ENCODE data around the gene CATSPERB.
"Not testable (repeated sequence)": the region's sequence is repeated elsewhere in the genome, so short reads cannot be mapped to it uniquely, and the experiment has no call there.

The CATSPERB gene

GRCh38 chr14:91669867-91670266 is 62.0 kb downstream of the CATSPERB start:
- DNase-seq (ENCODE audit: low spot score): no peak

- not testable (repeated sequence) for DNase-seq (ENCODE audit: low spot score)
These were observed 64.8 kb downstream of the CATSPERB start for GRCh38 chr14:91667101-91667500.

- DNase-seq (ENCODE audit: low spot score): no peak
These were observed 71.1 kb downstream of the CATSPERB start for GRCh38 chr14:91660790-91661189.

- DNase-seq (ENCODE audit: low spot score): no peak
These were observed 77.0 kb downstream of the CATSPERB start for GRCh38 chr14:91654836-91655235.

- no peak for DNase-seq (ENCODE audit: low spot score)
These were observed 78.4 kb downstream of the CATSPERB start for GRCh38 chr14:91653451-91653850.

- DNase-seq (ENCODE audit: low spot score): peak; percentile 63
These were observed 82.0 kb downstream of the CATSPERB start for GRCh38 chr14:91649930-91650329.

GRCh38 chr14:91647856-91648255 is 84.0 kb downstream of the CATSPERB start:
- no peak for DNase-seq (ENCODE audit: low spot score)

- DNase-seq (ENCODE audit: low spot score): no peak
These were observed 95.3 kb downstream of the CATSPERB start for GRCh38 chr14:91636604-91637003.

GRCh38 chr14:91624757-91625156 is 107.1 kb downstream of the CATSPERB start:
- DNase-seq (ENCODE audit: low spot score): no peak

- no peak for DNase-seq (ENCODE audit: low spot score)
These were observed 117.7 kb downstream of the CATSPERB start for GRCh38 chr14:91614187-91614586.

GRCh38 chr14:91613459-91614112 is 118.3 kb downstream of the CATSPERB start:
- no peak for DNase-seq (ENCODE audit: low spot score)

GRCh38 chr14:91611528-91611927 is 120.4 kb downstream of the CATSPERB start:
- no peak for DNase-seq (ENCODE audit: low spot score)

GRCh38 chr14:91609161-91609560 is 122.7 kb downstream of the CATSPERB start:
- no peak for DNase-seq (ENCODE audit: low spot score)

GRCh38 chr14:91607322-91608047 is 124.4 kb downstream of the CATSPERB start:
- no peak for DNase-seq (ENCODE audit: low spot score)

- no peak for DNase-seq (ENCODE audit: low spot score)
These were observed 125.0 kb downstream of the CATSPERB start for GRCh38 chr14:91606851-91607250.

- DNase-seq (ENCODE audit: low spot score): not testable (repeated sequence)
These were observed 127.3 kb downstream of the CATSPERB start for GRCh38 chr14:91604611-91605010.

GRCh38 chr14:91599994-91600393 is 131.9 kb downstream of the CATSPERB start:
- DNase-seq (ENCODE audit: low spot score): no peak

- DNase-seq (ENCODE audit: low spot score): no peak
These were observed 136.2 kb downstream of the CATSPERB start for GRCh38 chr14:91595736-91596135.

- DNase-seq (ENCODE audit: low spot score): not testable (repeated sequence)
These were observed 137.9 kb downstream of the CATSPERB start for GRCh38 chr14:91593957-91594356.

GRCh38 chr14:91586410-91586809 is 145.5 kb downstream of the CATSPERB start:
- DNase-seq (ENCODE audit: low spot score): no peak

GRCh38 chr14:91585856-91586255 is 146.0 kb downstream of the CATSPERB start:
- no peak for DNase-seq (ENCODE audit: low spot score)

GRCh38 chr14:91582761-91583160 is 149.1 kb downstream of the CATSPERB start:
- DNase-seq (ENCODE audit: low spot score): no peak

- no peak for DNase-seq (ENCODE audit: low spot score)
These were observed 150.9 kb downstream of the CATSPERB start for GRCh38 chr14:91580876-91581577.

Measured in COLO829 (cell line).